ENCODE data around the gene ITPR2. TPM values are rescaled to one million over a fixed set of nuclear protein-coding genes. Genes with fewer than 3 reads are reported as not detected.

The ITPR2 gene
- total RNA-seq, 6 experiments from 2014 or later: 6.9 to 8.4 (median 7.6) TPM

- H3K27ac Mint-ChIP-seq: no peak overlapping the region
- no peak overlapping the region for H3K4me3 Mint-ChIP-seq
- no peaks in the 10 kb centered on the region for H3K9me3 Mint-ChIP-seq
- H3K36me3 Mint-ChIP-seq (ENCODE audit: low read depth): no peaks in the 10 kb centered on the region
- H3K27me3 Mint-ChIP-seq (ENCODE audit: insufficient read depth): no peaks in the 10 kb centered on the region
- TF ChIP-seq, protein P1, sequence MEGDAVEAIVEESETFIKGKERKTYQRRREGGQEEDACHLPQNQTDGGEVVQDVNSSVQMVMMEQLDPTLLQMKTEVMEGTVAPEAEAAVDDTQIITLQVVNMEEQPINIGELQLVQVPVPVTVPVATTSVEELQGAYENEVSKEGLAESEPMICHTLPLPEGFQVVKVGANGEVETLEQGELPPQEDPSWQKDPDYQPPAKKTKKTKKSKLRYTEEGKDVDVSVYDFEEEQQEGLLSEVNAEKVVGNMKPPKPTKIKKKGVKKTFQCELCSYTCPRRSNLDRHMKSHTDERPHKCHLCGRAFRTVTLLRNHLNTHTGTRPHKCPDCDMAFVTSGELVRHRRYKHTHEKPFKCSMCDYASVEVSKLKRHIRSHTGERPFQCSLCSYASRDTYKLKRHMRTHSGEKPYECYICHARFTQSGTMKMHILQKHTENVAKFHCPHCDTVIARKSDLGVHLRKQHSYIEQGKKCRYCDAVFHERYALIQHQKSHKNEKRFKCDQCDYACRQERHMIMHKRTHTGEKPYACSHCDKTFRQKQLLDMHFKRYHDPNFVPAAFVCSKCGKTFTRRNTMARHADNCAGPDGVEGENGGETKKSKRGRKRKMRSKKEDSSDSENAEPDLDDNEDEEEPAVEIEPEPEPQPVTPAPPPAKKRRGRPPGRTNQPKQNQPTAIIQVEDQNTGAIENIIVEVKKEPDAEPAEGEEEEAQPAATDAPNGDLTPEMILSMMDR (IDR thresholded peaks at IDR 0.05): no peak
- H3K4me1 Mint-ChIP-seq (ENCODE audit: low read depth): peaks cover 48% of the 10 kb centered on the region
- DNase-seq: peak; percentile 38
These were observed 196.2 kb downstream of the ITPR2 start for GRCh38 chr12:26636710-26637328.

DNA sequence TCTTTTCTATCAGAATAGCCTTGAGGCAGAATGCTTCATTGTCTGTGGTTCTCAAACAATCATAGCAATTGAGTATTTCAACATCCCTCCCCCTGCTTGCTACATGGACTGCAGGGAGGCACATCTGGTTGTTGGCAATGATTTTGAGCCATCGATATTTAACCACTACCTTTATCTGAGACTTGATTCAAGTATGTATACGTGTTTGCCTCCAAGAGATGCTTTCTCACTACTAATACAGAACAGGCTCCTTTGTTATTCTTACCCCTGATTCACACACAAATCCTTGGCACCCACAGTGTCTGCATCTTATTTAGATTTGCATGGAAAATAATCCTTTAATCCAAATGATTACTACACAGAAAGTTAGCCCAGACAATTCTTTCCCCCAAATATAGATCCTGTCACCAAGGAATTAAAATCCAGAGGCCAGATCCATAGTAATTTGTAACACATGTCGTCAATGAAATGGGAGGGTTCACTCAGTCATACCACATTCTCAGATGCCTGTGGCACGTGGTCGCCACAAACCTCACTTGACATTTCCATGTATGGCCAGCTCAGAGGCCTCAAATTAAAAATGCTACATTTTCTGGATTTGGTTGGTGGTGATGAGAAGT is 199.3 kb downstream of the ITPR2 start:
- Mint-ChIP-seq H3K4me1 (ENCODE audit: low read depth) (peaks cover 75% of the 10 kb centered on the region), H3K27ac (no peak overlapping the region; the same call in 1 of the 2 replicates), H3K36me3 (ENCODE audit: low read depth) (no peaks in the 10 kb centered on the region), H3K27me3 (ENCODE audit: insufficient read depth) (no peaks in the 10 kb centered on the region), H3K9me3 (no peaks in the 10 kb centered on the region), H3K4me3 (no peak overlapping the region)
- no peak for DNase-seq
- TF ChIP-seq, protein P1 (IDR thresholded peaks at IDR 0.05): no peak

DNA sequence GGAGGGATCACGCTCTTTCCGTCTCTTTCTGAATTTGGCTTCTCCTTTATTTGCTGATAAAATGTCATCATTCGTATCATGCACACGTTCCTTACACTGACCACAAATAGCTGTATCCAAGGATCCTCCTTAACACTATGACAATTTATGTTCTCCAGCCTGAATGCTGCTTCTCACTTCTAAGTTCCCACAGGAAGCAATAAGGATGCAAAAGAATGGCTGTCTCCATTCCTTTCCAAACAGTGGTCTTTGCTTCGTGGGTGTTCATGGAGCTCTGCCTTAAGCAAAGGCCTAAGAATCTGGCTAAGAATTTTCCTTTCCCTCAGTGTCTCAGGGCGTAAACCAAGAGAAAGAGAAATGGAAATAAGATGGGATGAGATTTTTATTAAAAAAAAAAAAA is 200.2 kb downstream of the ITPR2 start:
- TF ChIP-seq, protein P1 (IDR thresholded peaks at IDR 0.05): no peak
- H3K27me3 Mint-ChIP-seq (ENCODE audit: insufficient read depth): no peaks in the 10 kb centered on the region
- H3K27ac Mint-ChIP-seq: no peak overlapping the region
- H3K4me3 Mint-ChIP-seq: no peak overlapping the region
- DNase-seq: no peak
- no peaks in the 10 kb centered on the region for H3K9me3 Mint-ChIP-seq
- H3K36me3 Mint-ChIP-seq (ENCODE audit: low read depth): no peaks in the 10 kb centered on the region
- H3K4me1 Mint-ChIP-seq (ENCODE audit: low read depth): peaks cover 85% of the 10 kb centered on the region

DNA sequence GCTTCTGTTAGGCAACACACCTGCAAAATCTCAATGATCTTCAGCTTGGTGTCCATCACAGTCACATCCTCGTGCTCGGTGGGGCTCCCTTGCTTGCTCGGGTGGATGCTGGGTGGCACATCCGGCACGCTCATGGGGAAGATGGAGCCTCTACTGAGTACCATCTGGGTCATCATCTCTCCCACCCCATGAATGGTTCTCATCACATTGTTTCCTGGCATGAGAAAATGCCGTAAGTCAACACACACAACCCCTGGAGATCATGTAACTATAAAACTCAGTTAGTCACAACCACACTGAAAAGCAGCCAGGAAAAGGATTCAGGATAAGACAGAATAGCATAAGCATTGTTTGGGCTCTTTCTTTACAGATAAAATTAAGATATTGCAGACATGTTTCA is 201.1 kb downstream of the ITPR2 start:
- Mint-ChIP-seq H3K4me1 (ENCODE audit: low read depth) (peaks cover 86% of the 10 kb centered on the region), H3K4me3 (no peak overlapping the region), H3K27ac (peak overlapping the region; percentile 30; the same call in 1 of the 2 replicates), H3K27me3 (ENCODE audit: insufficient read depth) (no peaks in the 10 kb centered on the region), H3K36me3 (ENCODE audit: low read depth) (peaks cover 4% of the 10 kb centered on the region), H3K9me3 (no peaks in the 10 kb centered on the region)
- no peak for DNase-seq
- TF ChIP-seq, protein P1 (IDR thresholded peaks at IDR 0.05): no peak

- Mint-ChIP-seq H3K4me1 (ENCODE audit: low read depth) (peaks cover 73% of the 10 kb centered on the region), H3K9me3 (no peaks in the 10 kb centered on the region), H3K4me3 (peak overlapping the region; percentile 89), H3K27me3 (ENCODE audit: insufficient read depth) (no peaks in the 10 kb centered on the region), H3K27ac (peak overlapping the region; percentile 92), H3K36me3 (ENCODE audit: low read depth) (peaks cover 4% of the 10 kb centered on the region)
- DNase-seq: peak; percentile 90
- TF ChIP-seq, protein P1 (IDR thresholded peaks at IDR 0.05): no peak
These were observed 202.4 kb downstream of the ITPR2 start for GRCh38 chr12:26630546-26631027.

Measured in HFFc6 (cell line).